ENCODE measurements around the gene HCFC1R1. TPM values are rescaled to one million over a fixed set of nuclear protein-coding genes. Genes with fewer than 3 reads are reported as not detected.

Gene HCFC1R1
- polyA plus RNA-seq, 1 donor from 2014 or later: 19.0 TPM

DNA sequence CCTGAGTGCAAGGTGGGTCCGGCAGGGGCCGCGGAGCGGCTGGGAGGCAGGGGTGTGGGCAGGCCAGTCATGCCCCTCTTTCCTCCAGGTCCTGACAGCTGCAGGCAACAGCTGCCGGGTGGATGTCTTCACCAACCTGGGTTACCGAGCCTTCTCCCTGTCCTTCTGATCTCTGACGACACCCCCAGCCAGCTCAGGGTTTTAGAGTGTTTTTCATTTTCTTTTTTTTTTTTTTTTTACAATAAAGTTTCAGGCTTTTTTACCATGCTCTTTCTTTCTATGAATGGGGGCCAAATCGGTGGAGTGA is 3.7 kb upstream of the HCFC1R1 start:
- H3K9ac ChIP-seq (ENCODE audit: low read length): no peak overlapping the region
- H3K79me2 ChIP-seq (replicated peaks; ENCODE audit: insufficient read depth, low read length): no peaks in the 10 kb centered on the region
- no peak overlapping the region for H3K4me3 ChIP-seq (ENCODE audit: low read length)
- H3K27me3 ChIP-seq (ENCODE audit: insufficient read depth, low read depth, low read length): peaks cover 4% of the 10 kb centered on the region
- no peaks in the 10 kb centered on the region for H3K9me3 ChIP-seq (ENCODE audit: low read length)
- no peak for TF ChIP-seq TAF1 (IDR thresholded peaks at IDR 0.05; ENCODE audit: low read depth)
- no peak for TF ChIP-seq MXI1 (conservative IDR thresholded peaks at IDR 0.05; ENCODE audit: poor library complexity, severe bottlenecking)
- no peak for TF ChIP-seq RAD21 (conservative IDR thresholded peaks at IDR 0.05)
- no peak for TF ChIP-seq EZH2 (IDR thresholded peaks at IDR 0.05; ENCODE audit: borderline replicate concordance, insufficient read depth, low read length, poor library complexity, severe bottlenecking)
- TF ChIP-seq SMC3 (conservative IDR thresholded peaks at IDR 0.05; ENCODE audit: poor library complexity): no peak
- TF ChIP-seq, protein P1, sequence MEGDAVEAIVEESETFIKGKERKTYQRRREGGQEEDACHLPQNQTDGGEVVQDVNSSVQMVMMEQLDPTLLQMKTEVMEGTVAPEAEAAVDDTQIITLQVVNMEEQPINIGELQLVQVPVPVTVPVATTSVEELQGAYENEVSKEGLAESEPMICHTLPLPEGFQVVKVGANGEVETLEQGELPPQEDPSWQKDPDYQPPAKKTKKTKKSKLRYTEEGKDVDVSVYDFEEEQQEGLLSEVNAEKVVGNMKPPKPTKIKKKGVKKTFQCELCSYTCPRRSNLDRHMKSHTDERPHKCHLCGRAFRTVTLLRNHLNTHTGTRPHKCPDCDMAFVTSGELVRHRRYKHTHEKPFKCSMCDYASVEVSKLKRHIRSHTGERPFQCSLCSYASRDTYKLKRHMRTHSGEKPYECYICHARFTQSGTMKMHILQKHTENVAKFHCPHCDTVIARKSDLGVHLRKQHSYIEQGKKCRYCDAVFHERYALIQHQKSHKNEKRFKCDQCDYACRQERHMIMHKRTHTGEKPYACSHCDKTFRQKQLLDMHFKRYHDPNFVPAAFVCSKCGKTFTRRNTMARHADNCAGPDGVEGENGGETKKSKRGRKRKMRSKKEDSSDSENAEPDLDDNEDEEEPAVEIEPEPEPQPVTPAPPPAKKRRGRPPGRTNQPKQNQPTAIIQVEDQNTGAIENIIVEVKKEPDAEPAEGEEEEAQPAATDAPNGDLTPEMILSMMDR (IDR thresholded peaks at IDR 0.05; ENCODE audit: poor library complexity, severe bottlenecking): no peak
- no peak for TF ChIP-seq EP300 (conservative IDR thresholded peaks at IDR 0.05; ENCODE audit: poor library complexity, severe bottlenecking)
- TF ChIP-seq POLR2AphosphoS5 (IDR thresholded peaks at IDR 0.05): no peak
- TF ChIP-seq, protein P2, sequence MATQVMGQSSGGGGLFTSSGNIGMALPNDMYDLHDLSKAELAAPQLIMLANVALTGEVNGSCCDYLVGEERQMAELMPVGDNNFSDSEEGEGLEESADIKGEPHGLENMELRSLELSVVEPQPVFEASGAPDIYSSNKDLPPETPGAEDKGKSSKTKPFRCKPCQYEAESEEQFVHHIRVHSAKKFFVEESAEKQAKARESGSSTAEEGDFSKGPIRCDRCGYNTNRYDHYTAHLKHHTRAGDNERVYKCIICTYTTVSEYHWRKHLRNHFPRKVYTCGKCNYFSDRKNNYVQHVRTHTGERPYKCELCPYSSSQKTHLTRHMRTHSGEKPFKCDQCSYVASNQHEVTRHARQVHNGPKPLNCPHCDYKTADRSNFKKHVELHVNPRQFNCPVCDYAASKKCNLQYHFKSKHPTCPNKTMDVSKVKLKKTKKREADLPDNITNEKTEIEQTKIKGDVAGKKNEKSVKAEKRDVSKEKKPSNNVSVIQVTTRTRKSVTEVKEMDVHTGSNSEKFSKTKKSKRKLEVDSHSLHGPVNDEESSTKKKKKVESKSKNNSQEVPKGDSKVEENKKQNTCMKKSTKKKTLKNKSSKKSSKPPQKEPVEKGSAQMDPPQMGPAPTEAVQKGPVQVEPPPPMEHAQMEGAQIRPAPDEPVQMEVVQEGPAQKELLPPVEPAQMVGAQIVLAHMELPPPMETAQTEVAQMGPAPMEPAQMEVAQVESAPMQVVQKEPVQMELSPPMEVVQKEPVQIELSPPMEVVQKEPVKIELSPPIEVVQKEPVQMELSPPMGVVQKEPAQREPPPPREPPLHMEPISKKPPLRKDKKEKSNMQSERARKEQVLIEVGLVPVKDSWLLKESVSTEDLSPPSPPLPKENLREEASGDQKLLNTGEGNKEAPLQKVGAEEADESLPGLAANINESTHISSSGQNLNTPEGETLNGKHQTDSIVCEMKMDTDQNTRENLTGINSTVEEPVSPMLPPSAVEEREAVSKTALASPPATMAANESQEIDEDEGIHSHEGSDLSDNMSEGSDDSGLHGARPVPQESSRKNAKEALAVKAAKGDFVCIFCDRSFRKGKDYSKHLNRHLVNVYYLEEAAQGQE (IDR thresholded peaks at IDR 0.05; ENCODE audit: borderline replicate concordance): no peak
- H3K4me2 ChIP-seq (ENCODE audit: low read length): no peak overlapping the region
- H3K36me3 ChIP-seq (ENCODE audit: insufficient read depth, low read length): no peaks in the 10 kb centered on the region
- H3K9me2 ChIP-seq (ENCODE audit: insufficient read depth, low read length): no peaks in the 10 kb centered on the region
- no peak overlapping the region for H3K27ac ChIP-seq (ENCODE audit: low read length)
- H2AFZ ChIP-seq (ENCODE audit: low read depth, low read length): no peak overlapping the region
- H4K20me1 ChIP-seq (ENCODE audit: insufficient read depth): no peaks in the 10 kb centered on the region
- H3F3A ChIP-seq (ENCODE audit: insufficient read depth, low read length, poor library complexity, severe bottlenecking): no peaks in the 10 kb centered on the region

DNA sequence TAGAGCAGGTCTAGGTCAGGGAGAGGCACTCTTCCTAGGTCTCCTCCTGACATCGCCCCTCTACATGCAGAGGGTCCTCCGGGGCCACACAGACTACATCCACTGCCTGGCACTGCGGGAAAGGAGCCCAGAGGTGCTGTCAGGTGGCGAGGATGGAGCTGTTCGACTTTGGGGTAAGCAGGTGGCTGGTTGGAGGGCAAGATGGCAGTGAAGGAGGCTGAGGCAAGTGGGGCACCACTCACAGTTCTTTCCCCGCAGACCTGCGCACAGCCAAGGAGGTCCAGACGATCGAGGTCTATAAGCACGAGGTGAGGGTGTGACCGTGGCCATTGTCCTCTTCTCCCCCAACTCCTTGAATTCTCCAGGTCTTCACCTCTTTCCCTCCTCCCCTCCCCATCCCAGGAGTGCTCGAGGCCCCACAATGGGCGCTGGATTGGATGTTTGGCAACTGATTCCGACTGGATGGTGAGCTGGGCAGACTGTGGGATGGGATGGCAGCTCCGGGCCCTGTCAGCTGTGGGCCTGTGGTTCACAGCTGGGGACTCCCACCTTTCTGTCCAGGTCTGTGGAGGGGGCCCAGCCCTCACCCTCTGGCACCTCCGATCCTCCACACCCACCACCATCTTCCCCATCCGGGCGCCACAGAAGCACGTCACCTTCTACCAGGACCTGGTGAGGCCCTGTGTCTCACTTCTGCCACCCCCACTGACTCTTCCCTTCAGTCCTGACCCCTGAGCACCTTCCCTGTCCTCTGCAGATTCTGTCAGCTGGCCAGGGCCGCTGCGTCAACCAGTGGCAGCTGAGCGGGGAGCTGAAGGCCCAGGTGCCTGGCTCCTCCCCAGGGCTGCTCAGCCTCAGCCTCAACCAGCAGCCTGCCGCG is 3.1 kb upstream of the HCFC1R1 start:
- Histone ChIP-seq H3K36me3 (ENCODE audit: insufficient read depth, low read length) (no peaks in the 10 kb centered on the region), H3K79me2 (replicated peaks; ENCODE audit: insufficient read depth, low read length) (no peaks in the 10 kb centered on the region), H3K4me2 (ENCODE audit: low read length) (no peak overlapping the region), H3K9me3 (ENCODE audit: low read length) (no peaks in the 10 kb centered on the region), H3K27me3 (ENCODE audit: insufficient read depth, low read depth, low read length) (no peaks in the 10 kb centered on the region), H3K27ac (ENCODE audit: low read length) (no peak overlapping the region), H3K9me2 (ENCODE audit: insufficient read depth, low read length) (no peaks in the 10 kb centered on the region), H3K4me3 (ENCODE audit: low read length) (no peak overlapping the region), H2AFZ (ENCODE audit: low read depth, low read length) (no peak overlapping the region), H3K9ac (ENCODE audit: low read length) (no peak overlapping the region), H4K20me1 (ENCODE audit: insufficient read depth) (no peaks in the 10 kb centered on the region), H3F3A (ENCODE audit: insufficient read depth, low read length, poor library complexity, severe bottlenecking) (no peaks in the 10 kb centered on the region)
- TF ChIP-seq SMC3 (conservative IDR thresholded peaks at IDR 0.05; ENCODE audit: poor library complexity): no peak
- no peak for TF ChIP-seq EZH2 (IDR thresholded peaks at IDR 0.05; ENCODE audit: borderline replicate concordance, insufficient read depth, low read length, poor library complexity, severe bottlenecking)
- TF ChIP-seq, protein P2 (IDR thresholded peaks at IDR 0.05; ENCODE audit: borderline replicate concordance): no peak
- TF ChIP-seq RAD21 (conservative IDR thresholded peaks at IDR 0.05): no peak
- no peak for TF ChIP-seq TAF1 (IDR thresholded peaks at IDR 0.05; ENCODE audit: low read depth)
- no peak for TF ChIP-seq MXI1 (conservative IDR thresholded peaks at IDR 0.05; ENCODE audit: poor library complexity, severe bottlenecking)
